GM19463 (cell line): ENCODE measurements around the gene TLE2.
"Not testable (repeated sequence)": the region's sequence is repeated elsewhere in the genome, so short reads cannot be mapped to it uniquely, and the experiment has no call there.

Experiments used
- ATAC-seq: cut with Tn5 transposase; IDR thresholded peaks from one replicate; pipeline ENCODE4 v1.9.1; 2021; ENCODE audit warnings: mild to moderate bottlenecking, moderate library complexity; ENCODE audit not compliant: unreplicated experiment

Gene TLE2

DNA sequence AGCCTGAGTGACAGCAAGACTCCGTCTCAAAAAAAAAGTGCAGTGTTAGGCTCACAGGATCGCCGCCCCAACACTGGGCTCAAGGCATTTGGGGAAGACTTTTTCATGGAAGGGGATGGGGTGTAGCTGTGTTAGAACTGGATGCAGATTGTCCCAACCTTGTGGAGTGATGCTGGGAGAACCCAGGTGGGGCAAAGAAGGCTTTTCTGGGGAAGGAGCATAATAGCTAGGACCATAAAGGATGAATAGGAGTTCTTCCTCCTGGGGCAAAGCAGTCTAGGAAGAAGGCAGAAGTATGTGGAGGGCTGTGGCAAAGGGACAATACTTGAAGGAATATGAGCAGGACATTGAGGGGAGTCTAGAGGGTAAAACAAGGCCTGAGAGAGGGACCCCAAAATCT, 40.5 kb downstream of the TLE2 start:
- no peak for ATAC-seq

DNA sequence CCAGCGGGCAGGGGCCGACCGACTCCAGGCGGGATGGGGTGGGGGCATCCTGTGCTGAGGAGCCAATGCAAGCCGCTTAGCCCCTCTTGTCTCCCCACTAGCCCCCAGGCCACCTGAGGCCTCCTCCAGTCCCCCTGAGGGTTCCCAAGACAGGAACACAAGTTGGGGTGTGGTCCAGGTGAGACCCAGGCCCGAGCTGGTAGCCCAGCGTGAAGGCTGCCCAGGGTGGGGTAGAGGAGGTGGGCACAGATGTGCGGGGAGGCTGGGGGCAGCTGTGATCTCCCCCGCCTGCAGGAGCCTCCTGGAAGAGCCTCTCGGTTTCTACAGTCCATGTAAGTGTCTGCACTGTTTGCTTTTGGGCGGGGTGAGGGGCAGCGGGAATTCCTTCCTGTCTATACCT, 41.3 kb downstream of the TLE2 start:
- no peak for ATAC-seq

DNA sequence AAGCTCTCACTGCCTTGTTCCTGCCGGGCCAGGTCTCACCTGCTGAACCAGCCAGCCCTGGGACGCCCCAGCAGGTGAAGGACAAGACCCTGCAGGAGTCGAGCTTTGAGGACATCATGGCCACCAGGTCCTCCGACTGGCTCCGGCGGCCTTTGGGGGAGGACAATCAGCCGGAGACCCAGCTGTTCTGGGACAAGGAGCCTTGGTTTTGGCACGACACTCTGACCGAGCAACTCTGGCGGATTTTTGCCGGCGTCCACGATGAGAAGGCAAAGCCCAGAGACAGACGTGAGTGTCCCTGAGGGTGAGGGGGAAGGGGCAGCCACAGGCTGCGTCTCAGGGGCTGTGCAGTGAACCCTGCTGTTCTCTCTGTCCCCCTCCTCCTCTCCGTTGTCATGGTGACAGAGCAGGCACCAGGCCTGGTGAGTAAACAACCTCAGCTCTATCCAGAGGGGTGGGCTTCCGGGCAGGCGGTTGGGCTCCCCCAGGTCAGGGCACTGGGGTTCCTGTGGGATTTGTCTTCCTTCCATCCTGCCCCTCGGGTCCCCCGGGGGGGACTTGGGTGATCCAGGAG, 42.0 kb downstream of the TLE2 start:
- no peak for ATAC-seq

DNA sequence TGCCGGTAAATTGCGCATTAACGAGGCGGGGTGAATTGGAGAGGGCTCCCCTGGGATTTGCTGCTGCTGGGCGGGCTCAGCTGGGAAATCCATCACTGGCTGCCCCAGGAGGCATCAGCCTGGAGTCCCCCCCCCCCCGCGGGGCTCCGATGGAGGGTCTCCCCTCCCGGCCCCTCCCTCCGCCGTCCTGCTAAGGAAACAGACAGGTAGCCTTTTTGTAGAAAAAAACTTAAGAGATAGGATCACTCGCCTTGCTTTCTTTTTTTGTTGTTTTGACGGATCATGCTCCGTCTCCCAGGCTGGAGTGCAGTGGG, 44.9 kb downstream of the TLE2 start:
- ATAC-seq, result no peak

DNA sequence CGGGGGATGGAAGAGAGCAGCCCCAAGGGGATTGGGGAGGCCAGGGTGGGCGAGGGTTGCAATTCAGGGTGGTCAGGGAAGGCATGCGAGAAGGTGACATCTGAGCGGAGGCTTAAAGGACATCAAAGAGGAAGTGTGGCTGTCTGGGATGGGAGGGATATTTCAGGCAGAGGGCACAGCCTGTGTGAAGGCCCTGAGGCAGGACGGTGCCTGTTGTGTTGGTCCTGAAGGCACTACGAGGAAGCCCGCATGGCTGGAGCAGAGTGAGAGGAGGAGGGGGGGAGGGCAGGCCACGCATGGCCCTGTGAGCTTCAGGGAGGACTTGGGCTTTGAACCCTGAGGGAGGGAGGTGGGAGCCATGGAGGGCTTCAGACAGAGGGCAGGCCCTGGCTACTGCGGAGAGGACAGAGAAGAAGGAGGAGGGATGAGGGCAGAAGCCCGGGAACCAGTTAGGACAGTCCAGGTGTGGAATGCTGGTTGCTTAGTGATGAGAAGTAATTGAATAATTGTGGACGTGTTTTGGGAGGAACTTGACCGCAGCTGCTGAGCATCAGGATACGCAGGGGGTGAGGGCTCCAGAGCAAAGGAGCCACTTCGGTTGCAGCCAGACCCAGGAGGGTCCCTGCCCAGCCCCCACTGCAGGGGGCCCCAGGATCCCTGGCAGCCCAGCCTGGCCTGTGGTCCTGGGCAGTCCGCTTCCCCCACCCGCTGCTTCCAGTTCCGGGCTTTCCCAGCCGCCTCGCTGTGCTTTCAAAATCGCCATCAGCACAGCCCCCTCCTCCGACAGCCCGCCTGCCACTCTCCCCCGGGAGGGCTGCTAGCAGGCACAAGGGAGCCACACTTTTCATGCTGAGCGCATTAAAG, 45.5 kb downstream of the TLE2 start:
- ATAC-seq, result no peak

DNA sequence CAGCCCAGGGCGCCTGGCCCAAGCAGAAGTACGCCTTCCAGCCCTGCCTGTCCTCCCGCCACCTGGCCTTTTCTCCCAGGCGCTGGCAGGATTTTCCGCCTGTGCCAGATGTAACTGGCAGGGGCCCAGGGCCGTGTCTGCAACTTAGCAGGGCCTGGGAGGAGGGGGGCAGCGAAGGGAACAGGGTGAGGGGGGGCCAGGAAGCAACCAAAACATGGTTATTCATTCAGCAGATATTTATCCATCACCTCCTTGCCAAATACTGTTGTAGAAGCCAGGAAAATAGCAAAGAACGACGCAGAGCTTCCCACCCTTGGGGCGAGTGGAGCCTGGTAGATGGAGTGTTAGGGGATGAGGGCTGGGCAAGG, 46.1 kb downstream of the TLE2 start:
- ATAC-seq, result no peak

DNA sequence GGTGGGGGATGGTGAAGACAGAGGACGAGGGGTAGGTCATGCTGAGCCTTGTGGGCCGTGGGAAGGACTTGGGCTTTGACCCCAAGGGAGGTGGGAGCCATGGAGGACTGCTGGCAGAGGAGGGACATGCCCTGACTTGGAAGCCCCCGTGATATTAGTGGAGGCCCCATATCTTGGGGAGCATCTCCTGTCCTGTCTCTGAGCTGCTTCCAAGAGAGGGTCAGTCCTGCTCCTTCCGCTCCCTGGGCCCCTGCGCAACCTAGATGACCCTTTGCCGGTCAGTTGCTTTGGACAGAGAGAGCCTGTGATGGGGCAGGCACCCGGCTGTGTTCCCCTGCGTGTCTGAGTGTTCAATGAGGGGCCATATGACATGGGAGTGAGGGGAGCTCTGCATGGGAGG, 46.5 kb downstream of the TLE2 start:
- ATAC-seq, result no peak

DNA sequence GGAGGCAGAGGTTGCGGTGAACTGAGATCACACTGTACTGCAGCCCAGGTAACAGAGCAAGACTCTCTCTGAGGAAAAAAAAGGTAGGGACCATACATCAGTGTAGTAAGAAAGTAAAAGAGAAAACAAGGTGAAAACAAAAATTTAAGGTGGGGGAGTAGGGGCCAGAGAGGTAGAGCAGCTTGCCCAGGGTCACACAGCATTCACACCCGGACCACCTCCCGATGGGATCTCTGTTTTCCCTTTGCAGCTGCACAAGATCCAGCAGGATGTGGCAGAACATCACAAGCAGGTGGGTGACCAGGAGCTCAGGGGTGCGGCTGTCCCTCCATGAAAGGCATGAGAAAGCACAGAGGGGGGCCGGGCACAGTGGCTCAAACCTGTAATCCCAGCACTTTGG, 47.2 kb downstream of the TLE2 start:
- ATAC-seq, result no peak

DNA sequence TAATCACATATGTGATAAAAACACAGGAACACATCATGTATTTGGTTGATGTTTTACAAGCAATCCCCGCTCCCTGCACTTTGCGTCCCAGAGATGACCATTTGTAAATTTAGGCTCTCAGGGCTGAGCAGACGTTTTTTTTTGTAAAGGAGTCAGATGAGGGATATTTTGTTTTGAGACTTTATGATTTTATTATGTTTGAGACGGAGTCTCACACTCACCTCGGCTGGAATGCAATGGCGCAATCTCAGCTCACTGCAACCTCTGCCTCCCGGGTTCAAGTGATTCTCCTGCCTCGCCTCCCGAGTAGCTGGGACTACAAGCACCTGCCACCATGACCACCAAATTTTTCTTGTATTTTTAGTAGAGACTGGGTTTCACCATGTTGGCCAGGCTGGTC, 50.3 kb downstream of the TLE2 start:
- no peak for ATAC-seq

DNA sequence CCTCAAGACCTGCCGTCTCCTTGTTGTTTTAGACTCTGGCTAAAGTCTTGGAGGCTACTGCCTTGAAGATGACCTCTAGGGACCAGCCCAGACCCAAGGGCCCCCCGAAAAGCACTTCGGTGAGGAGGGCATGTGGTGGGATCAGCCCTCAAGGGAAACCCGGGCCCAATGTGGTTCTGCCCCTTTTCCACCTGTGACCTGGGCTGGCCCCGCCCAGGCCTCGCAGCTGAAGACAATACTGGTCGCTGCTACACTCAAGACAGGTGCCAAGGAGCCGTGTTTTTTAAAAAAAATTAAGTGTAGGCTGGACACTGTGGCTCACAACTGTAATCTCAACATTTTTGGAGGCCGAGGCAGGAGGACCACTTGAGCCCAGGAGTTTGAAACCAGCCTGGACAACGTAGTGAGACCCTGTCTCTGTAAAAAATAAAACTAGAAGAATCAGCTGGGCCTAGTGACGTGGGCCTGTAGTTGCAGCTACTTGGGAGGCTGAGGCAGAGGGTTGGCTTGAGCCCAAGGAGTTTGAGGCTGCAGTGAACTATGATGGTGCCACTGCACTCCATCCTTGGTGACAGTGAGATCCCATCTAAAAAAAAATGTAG, 50.8 kb downstream of the TLE2 start:
- no peak for ATAC-seq

DNA sequence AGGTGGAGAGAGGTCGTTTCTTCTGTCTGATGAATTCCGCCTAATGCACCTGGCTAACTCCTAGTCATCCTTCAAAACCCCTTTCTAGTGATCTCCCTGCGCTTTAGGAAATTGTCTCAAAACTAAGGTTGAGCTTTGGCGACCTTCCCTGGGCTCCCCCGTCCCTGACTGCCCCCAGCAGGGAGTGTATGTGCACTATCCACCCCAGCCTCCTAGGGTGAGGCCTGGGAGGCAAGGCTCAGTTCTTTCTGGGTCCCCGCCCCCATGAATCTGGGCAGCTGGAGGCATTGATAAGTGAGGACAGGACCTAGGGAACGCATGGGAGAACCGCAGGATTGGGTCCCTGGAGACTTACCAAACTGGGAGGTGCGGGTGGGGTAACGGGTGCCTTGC, 51.3 kb downstream of the TLE2 start:
- no peak for ATAC-seq

DNA sequence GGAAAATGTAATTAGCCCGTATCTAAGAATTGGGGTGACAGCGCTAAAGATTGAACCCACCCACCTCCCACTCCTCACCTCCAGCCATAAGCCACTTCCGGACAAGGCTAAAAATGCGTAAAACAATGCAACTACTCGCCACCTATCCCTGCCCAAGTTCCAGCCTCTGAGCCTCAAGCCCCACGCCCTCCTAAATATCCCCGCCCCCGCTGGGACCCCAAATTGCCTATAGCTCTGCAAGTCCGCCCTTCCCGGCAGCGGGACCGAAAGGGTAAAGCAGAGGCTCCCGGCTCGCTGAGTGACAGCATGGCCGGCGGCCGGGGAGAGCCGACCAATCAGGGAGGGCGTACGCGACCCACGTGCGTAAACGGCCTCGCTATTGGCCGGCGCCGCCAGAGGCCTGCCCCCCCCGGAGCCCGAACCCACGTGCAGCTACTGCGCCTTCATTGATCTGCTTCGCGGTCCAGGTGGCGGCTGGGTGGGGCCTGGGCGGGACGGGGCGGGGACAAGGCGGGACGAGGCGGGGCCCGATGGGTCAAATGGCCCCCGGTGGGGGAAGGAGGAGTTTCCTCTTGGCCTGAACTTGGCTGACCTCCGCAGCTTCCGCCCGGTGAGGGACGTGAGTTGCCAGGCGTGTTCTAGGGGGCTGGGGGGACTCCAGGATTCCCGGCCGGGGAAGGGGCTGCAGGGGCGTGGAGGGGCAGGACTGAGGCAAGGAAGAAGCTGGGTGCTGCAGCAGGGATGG, 51.9 kb downstream of the TLE2 start, which contains the start of gene TLE6:
TSS of gene TLE6 (plus strand) at position 564 of the 745 bp plus-strand sequence. CDS start 670 bp downstream, outside the sequence.
- peak; percentile 98 for ATAC-seq

DNA sequence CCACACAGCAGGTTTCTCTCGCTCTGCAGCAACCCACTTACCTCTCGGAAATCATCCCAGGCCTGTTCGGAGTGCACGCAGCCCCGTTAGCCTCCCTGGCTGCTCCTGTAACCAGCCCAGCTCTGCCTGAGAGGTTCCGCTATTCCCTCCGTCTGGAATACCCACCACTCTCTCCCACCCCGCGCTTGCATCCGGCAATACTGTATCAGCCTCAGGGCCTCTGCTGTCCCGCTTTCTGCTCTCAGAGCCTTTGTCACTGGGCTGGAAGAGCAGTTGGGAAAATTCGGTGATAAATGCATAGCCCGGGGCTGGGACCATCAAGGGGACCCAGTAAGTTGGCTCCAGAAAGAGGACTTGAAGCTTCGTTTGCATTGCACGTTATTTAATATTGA, 52.5 kb downstream of the TLE2 start:
- no peak for ATAC-seq

DNA sequence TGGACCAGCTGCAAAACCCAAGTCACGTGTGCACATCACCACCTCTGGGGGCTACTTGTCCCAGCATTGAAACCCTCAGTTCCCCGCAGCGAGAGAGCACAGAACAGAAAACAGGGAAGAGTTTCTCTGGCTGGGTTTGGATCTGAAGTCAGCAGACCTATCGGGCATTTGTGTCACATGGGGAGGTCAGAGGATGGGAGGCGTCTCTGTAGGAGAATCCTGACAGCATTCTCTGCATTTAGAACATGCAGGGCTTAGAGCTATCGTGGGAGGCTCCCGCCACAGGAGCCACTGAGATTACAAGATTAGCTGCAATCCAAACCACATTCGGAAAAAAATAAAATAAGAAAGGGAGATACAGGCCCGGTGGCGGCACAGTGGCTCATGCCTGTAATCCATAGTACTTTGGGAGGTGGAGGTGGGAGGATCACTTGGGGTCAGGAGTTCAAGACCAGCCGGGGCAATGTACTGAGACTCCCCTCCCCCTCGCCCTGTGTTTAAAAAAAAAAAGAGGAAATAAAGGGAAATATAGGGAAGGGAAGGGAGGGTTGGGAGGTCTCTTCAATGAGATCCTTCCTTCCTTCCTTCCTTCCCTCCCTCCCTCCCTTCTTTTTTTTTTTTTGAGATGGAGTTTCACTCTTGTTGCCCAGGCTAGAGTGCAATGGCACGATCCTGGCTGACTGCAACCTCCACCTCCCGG, 54.6 kb downstream of the TLE2 start:
- ATAC-seq, result no peak

DNA sequence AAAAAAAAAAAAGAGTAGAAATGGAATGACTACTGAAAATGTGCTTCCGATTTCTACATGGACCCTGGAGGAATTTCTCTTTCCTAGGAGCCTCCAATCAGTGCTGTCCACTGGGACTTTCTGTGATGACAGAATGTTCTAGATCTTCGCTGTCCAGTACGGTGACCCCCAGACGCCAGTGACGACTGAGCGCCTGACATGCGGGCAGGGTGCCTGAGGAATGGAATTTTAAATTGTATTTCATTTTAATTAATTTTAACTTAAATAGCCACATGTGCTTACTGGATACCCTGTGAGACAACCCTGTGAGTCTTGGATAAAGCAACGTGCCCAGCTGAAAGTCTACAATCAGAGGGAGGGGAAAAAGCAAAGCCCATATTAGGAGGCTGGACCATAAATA, 55.9 kb downstream of the TLE2 start:
- no peak for ATAC-seq

DNA sequence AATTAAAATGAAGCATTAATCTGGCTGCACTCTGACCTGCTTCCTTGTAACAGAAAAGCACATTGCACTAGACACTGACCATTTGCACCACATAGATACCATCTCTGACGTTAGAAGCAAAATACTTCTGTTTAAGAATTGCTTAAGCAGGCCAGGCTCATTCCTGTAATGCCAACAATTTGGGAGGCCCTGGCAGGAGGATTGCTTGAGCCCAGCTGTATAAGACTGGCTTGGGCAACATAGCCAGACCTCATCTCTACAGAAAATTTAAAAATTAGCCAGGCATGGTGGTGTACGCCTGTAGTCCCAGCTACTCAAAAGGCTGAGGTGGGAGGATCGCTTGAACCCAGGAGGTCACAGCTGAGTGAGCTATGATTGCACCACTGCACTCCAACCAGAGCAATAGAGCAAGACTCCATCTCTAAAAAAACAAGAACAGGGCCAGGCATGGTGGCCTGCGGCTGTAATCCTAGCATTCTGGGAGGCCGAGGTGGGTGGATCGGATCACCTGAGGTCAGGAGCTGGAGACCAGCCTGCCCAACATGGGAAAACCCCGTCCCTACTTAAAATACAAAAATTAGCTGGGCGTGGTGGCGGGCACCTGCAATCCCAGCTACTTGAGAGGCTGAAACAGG, 58.8 kb downstream of the TLE2 start:
- ATAC-seq, result no peak

DNA sequence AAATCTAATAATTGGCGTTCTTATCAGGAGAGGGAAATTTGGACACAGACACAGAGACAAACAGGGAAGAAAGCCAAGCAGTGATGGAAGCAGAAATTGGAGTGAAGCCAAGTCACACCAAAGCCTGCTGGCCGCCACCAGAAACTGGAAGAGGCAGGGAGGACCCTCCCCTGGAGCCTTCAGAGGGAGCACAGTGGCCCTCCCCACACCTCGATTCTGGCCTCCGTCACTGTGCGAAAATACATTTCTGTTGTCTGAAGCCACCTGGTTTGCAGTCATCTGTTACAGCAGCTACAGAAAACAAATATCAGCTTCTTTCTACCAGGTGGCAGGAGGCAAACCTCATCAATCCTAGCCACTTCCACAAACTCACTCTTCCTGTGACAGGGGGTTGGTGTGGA, 60.0 kb downstream of the TLE2 start:
- no peak for ATAC-seq

DNA sequence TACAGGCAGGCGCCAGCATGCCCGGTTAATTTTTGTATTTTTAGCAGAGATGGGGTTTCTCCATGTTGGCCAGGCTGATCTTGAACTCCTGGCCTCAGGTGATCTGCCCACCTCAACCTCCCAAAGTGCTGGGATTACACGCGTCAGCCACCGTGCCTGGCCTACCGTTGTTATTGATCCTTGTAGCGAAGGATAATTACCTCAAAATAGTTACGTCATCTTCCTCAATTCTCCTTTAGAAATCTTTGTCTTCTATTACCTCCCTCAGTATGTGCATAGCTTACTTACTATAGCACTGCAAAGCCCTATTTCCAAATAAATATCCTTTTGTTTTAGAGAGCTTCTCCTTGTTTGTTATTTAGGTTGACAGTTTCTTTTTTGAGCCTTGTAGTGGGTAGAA, 61.1 kb downstream of the TLE2 start:
- ATAC-seq, result no peak

DNA sequence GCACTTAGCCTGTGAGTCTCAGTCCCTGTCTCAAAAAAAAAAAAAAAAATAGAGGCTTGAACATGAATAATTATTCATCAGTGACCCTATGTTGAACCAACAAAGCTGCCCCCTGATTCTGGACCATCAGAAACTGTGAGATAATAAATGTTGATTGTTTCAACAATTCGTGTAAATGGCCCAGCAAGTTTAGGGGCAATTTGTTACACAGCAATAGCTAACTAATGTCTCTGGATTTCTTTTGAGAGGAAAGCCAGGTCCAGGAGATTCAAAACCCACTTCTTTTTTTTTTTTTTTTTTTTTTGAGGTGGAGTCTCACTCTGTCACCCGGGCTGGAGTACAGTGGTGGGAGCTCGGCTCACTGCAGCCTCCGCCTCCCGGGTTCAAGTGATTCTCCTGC, 64.2 kb downstream of the TLE2 start:
- ATAC-seq, result no peak

DNA sequence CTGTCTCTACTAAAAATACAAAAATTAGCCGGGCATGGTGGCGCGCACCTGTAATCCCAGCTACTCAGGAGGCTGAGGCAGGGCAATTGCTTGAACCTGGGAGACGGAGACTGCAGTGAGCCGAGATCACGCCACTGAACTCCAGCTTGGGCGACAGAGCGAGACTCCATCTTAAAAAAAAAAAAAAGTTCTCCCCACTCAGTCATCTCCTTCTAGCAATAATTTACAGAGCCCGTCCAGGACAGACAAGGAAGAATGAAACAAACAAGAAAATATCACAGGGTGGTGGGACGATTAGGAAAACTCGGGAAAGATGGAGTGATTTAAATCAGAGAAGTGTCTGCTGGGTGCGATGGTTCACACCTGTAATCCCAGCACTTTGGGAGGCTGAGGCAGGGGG, 65.4 kb downstream of the TLE2 start:
- not testable (repeated sequence) for ATAC-seq

DNA sequence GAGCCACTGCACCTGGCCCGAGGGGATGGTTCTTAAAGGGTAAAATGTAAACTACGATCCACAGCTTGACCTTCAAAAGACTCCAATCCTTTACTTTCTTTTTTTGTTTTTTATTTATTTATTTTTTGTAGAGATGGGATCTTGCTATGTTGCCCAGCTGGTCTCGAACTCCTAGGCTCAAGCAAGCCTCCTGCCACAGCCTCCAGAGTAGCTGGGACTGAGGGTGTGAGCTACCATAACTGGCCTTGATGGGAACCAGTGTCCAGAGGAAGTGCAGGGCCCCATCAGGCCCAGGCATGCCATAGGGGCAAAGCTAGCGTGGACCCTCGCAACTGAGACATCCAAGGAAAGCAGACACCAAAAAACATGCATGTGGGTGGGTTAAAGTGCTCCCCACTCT, 66.0 kb downstream of the TLE2 start:
- no peak for ATAC-seq
